ENCODE measurements around the gene EPB41L4A.

- TF ChIP-seq POLR2A (IDR thresholded peaks at IDR 0.05) (no peak), CTCF (IDR thresholded peaks at IDR 0.05) (no peak), POLR2AphosphoS5 (IDR thresholded peaks at IDR 0.05) (no peak)
These were observed 45.2 kb downstream of the EPB41L4A start for GRCh38 chr5:112373885-112374284.

Data from stomach (tissue), 4 donors.